SK-N-SH (cell line): ENCODE data around the gene HIBADH. TPM values are rescaled to one million over a fixed set of nuclear protein-coding genes. Genes with fewer than 3 reads are reported as not detected.

Experiments
- CTCF ChIA-PET: fragments of 300-600, 350-600 bp; formaldehyde crosslinking; extraction: SDS; loops from one replicate; lab custom pipeline; 2021; lab: Yijun Ruan, JAX
- POLR2A ChIA-PET: fragments of 350-600 bp; sonication (Branson Sonifier 250); formaldehyde crosslinking; extraction: SDS; loops from one replicate; lab custom pipeline; 2020; ENCODE audit warnings: antibody characterized with exemption, inconsistent platforms; lab: Yijun Ruan, JAX
- DNase-seq: peaks from one replicate; pipeline ENCODE4 v3.0.0; 2012
- H2AFZ ChIP-seq: fragments of 200-600 bp; sonication (generic); 2 replicates; pipeline ENCODE4 v1.8.1; 2016; ENCODE audit warnings: antibody characterized with exemption, mild to moderate bottlenecking, low read depth
- H3F3A ChIP-seq: fragments of 200-600 bp; sonication (generic); replicated peaks from 2 replicates; pipeline ENCODE3; 2016; ENCODE audit warnings: antibody characterized with exemption, mild to moderate bottlenecking; ENCODE audit not compliant: insufficient read depth
- H3K27ac ChIP-seq, 2 experiments: fragments of 200-500 bp in 1 of 2; fragments of 200-600 bp in 1 of 2; sonication (Bioruptor generic) in 1 of 2; sonication (generic), shearing (Covaris generic) in 1 of 2; 2 replicates each; pipeline versions ENCODE4 v1.5.1 to v1.6.1; 2014 to 2016; ENCODE audit warnings: low read depth in 2 of 2, inconsistent platforms in 1 of 2, low read length in 1 of 2, mild to moderate bottlenecking in 1 of 2, mixed read lengths in 1 of 2
- H3K27me3 ChIP-seq: fragments of 200-600 bp; sonication (generic), shearing (Covaris generic); 2 replicates; pipeline ENCODE4 v1.6.1; 2016; ENCODE audit warnings: mixed run types; ENCODE audit not compliant: insufficient read depth
- H3K36me3 ChIP-seq, 2 experiments: fragments of 200-500 bp in 1 of 2; fragments of 200-600 bp in 1 of 2; sonication (Bioruptor generic) in 1 of 2; sonication (generic) in 1 of 2; replicated peaks in 1 of 2; 2 replicates each; pipeline versions ENCODE3 to v1.5.1; 2014 to 2016; ENCODE audit warnings: low read length in 1 of 2, mild to moderate bottlenecking in 1 of 2; ENCODE audit not compliant: insufficient read depth in 2 of 2, control insufficient read depth in 1 of 2
- H3K4me1 ChIP-seq, 2 experiments: fragments of 200-500 bp in 1 of 2; fragments of 200-600 bp in 1 of 2; sonication (Bioruptor generic) in 1 of 2; sonication (generic), shearing (Covaris generic) in 1 of 2; 2 replicates each; pipeline versions ENCODE4 v1.5.1 to v1.6.1; 2014 to 2016; ENCODE audit warnings: low read depth in 1 of 2, low read length in 1 of 2, mixed run types in 1 of 2; ENCODE audit not compliant: insufficient read depth in 2 of 2, control insufficient read depth in 1 of 2
- H3K4me2 ChIP-seq: fragments of 200-600 bp; sonication (generic), shearing (Covaris generic); 2 replicates; pipeline ENCODE4 v1.6.1; 2017; ENCODE audit warnings: mixed run types
- H3K4me3 ChIP-seq, 2 experiments: fragments of 200-500 bp in 1 of 2; fragments of 200-600 bp in 1 of 2; sonication (Bioruptor generic) in 1 of 2; sonication (generic), shearing (Covaris generic) in 1 of 2; 2 replicates each; pipeline versions ENCODE4 v1.5.1 to v1.8.1; 2014 to 2016; ENCODE audit warnings: low read depth in 2 of 2, inconsistent platforms in 1 of 2, low read length in 1 of 2, mild to moderate bottlenecking in 1 of 2, mixed read lengths in 1 of 2, moderate library complexity in 1 of 2
- H3K79me2 ChIP-seq: fragments of 200-600 bp; sonication (generic); 2 replicates; pipeline ENCODE4 v1.8.1; 2017; ENCODE audit warnings: mild to moderate bottlenecking; ENCODE audit not compliant: insufficient read depth
- H3K9ac ChIP-seq: fragments of 200-600 bp; sonication (generic); 2 replicates; pipeline ENCODE4 v1.6.1; 2017; ENCODE audit warnings: mixed run types
- H3K9me2 ChIP-seq: fragments of 200-600 bp; sonication (generic); 2 replicates; pipeline ENCODE4 v1.6.1; 2017; ENCODE audit warnings: mixed run types
- H3K9me3 ChIP-seq: fragments of 200-600 bp; sonication (generic); 2 replicates; pipeline ENCODE4 v1.6.1; 2017; ENCODE audit warnings: mixed run types, mild to moderate bottlenecking, moderate library complexity
- H4K20me1 ChIP-seq: fragments of 200-600 bp; sonication (generic); 2 replicates; pipeline ENCODE4 v1.6.1; 2017; ENCODE audit warnings: mild to moderate bottlenecking, mixed run types; ENCODE audit not compliant: insufficient read depth
- FOSL2 ChIP-seq: IDR thresholded peaks from 2 replicates; pipeline ENCODE4 v1.4.0; 2012; ENCODE audit warnings: low read depth, mild to moderate bottlenecking, moderate library complexity, borderline replicate concordance
- FOXJ3 ChIP-seq: sonication (generic); formaldehyde crosslinking; IDR thresholded peaks from 2 replicates; pipeline ENCODE4 v1.5.1; 2020; ENCODE audit warnings: mild to moderate bottlenecking, missing genetic modification reagents
- GATA2 ChIP-seq: sonication (generic); formaldehyde crosslinking; IDR thresholded peaks from 2 replicates; pipeline ENCODE4 v1.5.0; 2020; ENCODE audit warnings: mild to moderate bottlenecking, missing genetic modification reagents
- MXI1 ChIP-seq: IDR thresholded peaks from 2 replicates; pipeline ENCODE4 v1.6.1; 2012; ENCODE audit warnings: mild to moderate bottlenecking, low read depth, low read length, improper control_type of control experiment
- NRF1 ChIP-seq: IDR thresholded peaks from 2 replicates; pipeline ENCODE4 v1.6.1; 2012; ENCODE audit warnings: low read depth, mild to moderate bottlenecking, low read length
- RAD21 ChIP-seq: IDR thresholded peaks from 2 replicates; pipeline ENCODE4 v1.6.1; 2012; ENCODE audit warnings: mild to moderate bottlenecking, low read length
- RCOR1 ChIP-seq: fragments of 150-350 bp; IDR thresholded peaks from 2 replicates; pipeline ENCODE4 v1.6.1; 2017; ENCODE audit warnings: antibody characterized with exemption, low read length
- RFX5 ChIP-seq: IDR thresholded peaks from 2 replicates; pipeline ENCODE4 v1.6.1; 2012; ENCODE audit warnings: mild to moderate bottlenecking, improper control_type of control experiment, low read length
- RXRA ChIP-seq: IDR thresholded peaks from 2 replicates; pipeline ENCODE4 v1.4.0; 2012; ENCODE audit warnings: low read depth, mild to moderate bottlenecking, borderline replicate concordance
- TAF1 ChIP-seq: IDR thresholded peaks from 2 replicates; pipeline ENCODE4 v1.6.1; 2012; ENCODE audit warnings: low read depth, mild to moderate bottlenecking, low read length, moderate library complexity, borderline replicate concordance
- TCF12 ChIP-seq: IDR thresholded peaks from 2 replicates; pipeline ENCODE4 v1.4.0; 2012
- YY1 ChIP-seq: IDR thresholded peaks from 2 replicates; pipeline ENCODE4 v1.4.0; 2012; ENCODE audit warnings: low read depth, mild to moderate bottlenecking
- WGBS: methylation state at CpG from one replicate; pipeline ENCODE4 v1.1.6; 2017; ENCODE audit warnings: low lambda C conversion rate; 5-methylcytosine and 5-hydroxymethylcytosine counted together
- polyA plus RNA-seq, 3 experiments: library from polyadenylated mRNA; depleted of rRNA; stranded (reverse); fragments of >200 nt; gene quantifications; 2 replicates each; pipeline ENCODE4 v1.2.3, GENCODE V29; 2012
- TF ChIP-seq, protein P1 (sequence below): fragments of 200-600 bp; sonication (generic); IDR thresholded peaks from 2 replicates; pipeline ENCODE4 v1.6.1; 2017; ENCODE audit warnings: antibody characterized with exemption, mild to moderate bottlenecking, moderate library complexity
- TF ChIP-seq, protein P2 (sequence below): IDR thresholded peaks from 2 replicates; pipeline ENCODE4 v1.4.0; 2012; ENCODE audit warnings: low read depth, borderline replicate concordance

HIBADH gene
- polyA plus RNA-seq, 1 of the 3 experiments (the other 2 are of a cell fraction): 71.8 TPM

DNA sequence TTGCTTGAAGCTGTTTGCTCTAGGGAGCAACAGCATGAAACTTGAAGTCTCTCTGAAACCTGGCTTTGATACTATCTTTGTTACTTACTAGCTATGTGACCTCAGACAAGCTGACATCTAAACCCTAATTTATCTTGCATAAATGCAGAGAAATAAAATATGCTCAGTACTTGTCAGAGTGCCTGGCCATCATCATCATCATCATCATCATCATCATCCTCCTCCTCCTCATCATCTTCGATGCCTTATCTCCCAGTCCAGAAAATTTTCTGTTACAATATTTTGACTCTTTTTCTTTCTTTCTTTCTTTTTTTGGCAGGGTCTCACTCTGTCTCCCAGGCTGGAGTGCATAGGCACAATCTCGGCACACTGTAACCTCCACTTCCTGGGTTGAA, 42.5 kb upstream of the HIBADH start (continued):
- TF ChIP-seq RCOR1 (no peak), YY1 (no peak), RAD21 (no peak)
- TF ChIP-seq, all 33 proteins: peak for 0

DNA sequence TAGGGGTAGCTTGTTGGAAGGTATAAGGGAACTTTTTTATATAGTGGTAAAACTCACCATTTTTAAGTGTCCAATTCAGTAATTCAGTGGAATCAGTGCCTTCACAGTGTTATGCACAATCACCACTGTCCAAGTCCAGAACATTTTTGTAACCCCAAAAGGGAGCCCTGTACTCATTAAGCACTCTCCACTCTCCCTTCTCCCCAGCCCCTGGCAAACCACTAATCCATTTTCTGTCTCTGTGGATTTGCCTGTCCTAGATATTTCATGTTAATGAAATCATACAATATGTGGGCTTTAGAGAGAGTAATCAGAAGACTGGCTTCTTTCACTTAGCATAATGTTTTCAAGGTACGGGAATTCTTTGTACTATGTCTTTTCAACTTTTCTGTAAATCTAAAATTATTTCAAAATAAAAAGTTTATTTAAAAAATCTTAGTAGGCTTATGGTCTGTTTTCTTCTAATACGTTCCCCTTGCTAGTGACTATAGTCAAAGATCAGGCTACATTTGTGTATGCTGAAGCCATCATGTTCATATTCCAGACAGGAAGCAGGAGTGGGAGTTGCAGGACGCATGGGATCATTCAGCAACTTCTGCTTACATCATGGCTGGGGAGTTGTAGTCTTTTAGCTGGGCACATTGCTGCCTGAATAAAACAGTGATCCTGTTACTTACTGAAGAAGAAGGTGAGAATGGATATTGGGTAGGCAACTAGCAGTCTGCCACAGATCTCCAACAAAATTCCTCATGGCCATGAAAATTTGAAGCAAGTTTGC, 41.9 kb upstream of the HIBADH start:
- H3F3A ChIP-seq: peaks cover 4% of the 10 kb centered on the region
- H3K27me3 ChIP-seq: no peaks in the 10 kb centered on the region
- H3K9me3 ChIP-seq: 0 out of 2 replicates have a peak, but pooled peaks cover 4% of the 10 kb centered on the region
- DNase-seq: no peak
- no peak overlapping the region for H3K27ac ChIP-seq
- no peaks in the 10 kb centered on the region for H3K9me2 ChIP-seq
- ChIA-PET POLR2A (no interaction called here), CTCF (interaction anchor here (0.8 to 1.8 kb wide), 4 partner anchors 9 to 19 kb away, joined by 3 to 7 read pairs (median 4); no protein-coding TSS in a partner anchor)
- H3K9ac ChIP-seq: no peak overlapping the region
- no peaks in the 10 kb centered on the region for H4K20me1 ChIP-seq
- H2AFZ ChIP-seq: peak overlapping the region; percentile 12; the same call in 1 of the 2 replicates
- no peaks in the 10 kb centered on the region for H3K79me2 ChIP-seq
- TF ChIP-seq, protein P1, sequence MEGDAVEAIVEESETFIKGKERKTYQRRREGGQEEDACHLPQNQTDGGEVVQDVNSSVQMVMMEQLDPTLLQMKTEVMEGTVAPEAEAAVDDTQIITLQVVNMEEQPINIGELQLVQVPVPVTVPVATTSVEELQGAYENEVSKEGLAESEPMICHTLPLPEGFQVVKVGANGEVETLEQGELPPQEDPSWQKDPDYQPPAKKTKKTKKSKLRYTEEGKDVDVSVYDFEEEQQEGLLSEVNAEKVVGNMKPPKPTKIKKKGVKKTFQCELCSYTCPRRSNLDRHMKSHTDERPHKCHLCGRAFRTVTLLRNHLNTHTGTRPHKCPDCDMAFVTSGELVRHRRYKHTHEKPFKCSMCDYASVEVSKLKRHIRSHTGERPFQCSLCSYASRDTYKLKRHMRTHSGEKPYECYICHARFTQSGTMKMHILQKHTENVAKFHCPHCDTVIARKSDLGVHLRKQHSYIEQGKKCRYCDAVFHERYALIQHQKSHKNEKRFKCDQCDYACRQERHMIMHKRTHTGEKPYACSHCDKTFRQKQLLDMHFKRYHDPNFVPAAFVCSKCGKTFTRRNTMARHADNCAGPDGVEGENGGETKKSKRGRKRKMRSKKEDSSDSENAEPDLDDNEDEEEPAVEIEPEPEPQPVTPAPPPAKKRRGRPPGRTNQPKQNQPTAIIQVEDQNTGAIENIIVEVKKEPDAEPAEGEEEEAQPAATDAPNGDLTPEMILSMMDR: no peak
- TF ChIP-seq, protein P2, sequence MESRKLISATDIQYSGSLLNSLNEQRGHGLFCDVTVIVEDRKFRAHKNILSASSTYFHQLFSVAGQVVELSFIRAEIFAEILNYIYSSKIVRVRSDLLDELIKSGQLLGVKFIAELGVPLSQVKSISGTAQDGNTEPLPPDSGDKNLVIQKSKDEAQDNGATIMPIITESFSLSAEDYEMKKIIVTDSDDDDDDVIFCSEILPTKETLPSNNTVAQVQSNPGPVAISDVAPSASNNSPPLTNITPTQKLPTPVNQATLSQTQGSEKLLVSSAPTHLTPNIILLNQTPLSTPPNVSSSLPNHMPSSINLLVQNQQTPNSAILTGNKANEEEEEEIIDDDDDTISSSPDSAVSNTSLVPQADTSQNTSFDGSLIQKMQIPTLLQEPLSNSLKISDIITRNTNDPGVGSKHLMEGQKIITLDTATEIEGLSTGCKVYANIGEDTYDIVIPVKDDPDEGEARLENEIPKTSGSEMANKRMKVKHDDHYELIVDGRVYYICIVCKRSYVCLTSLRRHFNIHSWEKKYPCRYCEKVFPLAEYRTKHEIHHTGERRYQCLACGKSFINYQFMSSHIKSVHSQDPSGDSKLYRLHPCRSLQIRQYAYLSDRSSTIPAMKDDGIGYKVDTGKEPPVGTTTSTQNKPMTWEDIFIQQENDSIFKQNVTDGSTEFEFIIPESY: no peak
- TF ChIP-seq MXI1 (no peak), TAF1 (no peak), TCF12 (no peak), YY1 (no peak), FOXJ3 (no peak), RCOR1 (no peak), FOSL2 (no peak), RFX5 (no peak), RXRA (no peak), NRF1 (no peak), GATA2 (CRISPR knock-in tag) (no peak)
- peaks cover 4% of the 10 kb centered on the region in 2 experiments; a peak in 3 of 4 replicates for H3K4me1 ChIP-seq
- WGBS: 81% methylated on average over 3 of the region's 3 CpGs
- H3K4me3 ChIP-seq: no peak overlapping the region
- no peak overlapping the region for H3K4me2 ChIP-seq
- no peaks in the 10 kb centered on the region for H3K36me3 ChIP-seq
